ENCODE data around the gene ST6GAL1.
"Not testable (repeated sequence)": the region's sequence is repeated elsewhere in the genome, so short reads cannot be mapped to it uniquely, and the experiment has no call there.

Gene ST6GAL1

GRCh38 chr3:186973702-186974101, 43.4 kb downstream of the ST6GAL1 start:
- DNase-seq = no peak

GRCh38 chr3:186974824-186975313, 44.5 kb downstream of the ST6GAL1 start:
- no peak for DNase-seq

- DNase-seq = no peak
Measured at GRCh38 chr3:186975726-186976125, 45.4 kb downstream of the ST6GAL1 start.

- DNase-seq = no peak
Measured at GRCh38 chr3:186976837-186977750, 46.8 kb downstream of the ST6GAL1 start.

- no peak for DNase-seq
Measured at GRCh38 chr3:186978712-186979111, 48.4 kb downstream of the ST6GAL1 start.

- no peak for DNase-seq
Measured at GRCh38 chr3:186979852-186980251, 49.5 kb downstream of the ST6GAL1 start.

- DNase-seq = no peak
Measured at GRCh38 chr3:186980989-186981388, 50.7 kb downstream of the ST6GAL1 start.

GRCh38 chr3:186983659-186984058, 53.3 kb downstream of the ST6GAL1 start:
- no peak for DNase-seq

- DNase-seq = no peak
Measured at GRCh38 chr3:186984064-186984463, 53.7 kb downstream of the ST6GAL1 start.

- DNase-seq = peak; percentile 13
Measured at GRCh38 chr3:186985661-186986364, 55.5 kb downstream of the ST6GAL1 start.

GRCh38 chr3:186986406-186986805, 56.1 kb downstream of the ST6GAL1 start:
- DNase-seq = no peak

GRCh38 chr3:186986816-186987215, 56.5 kb downstream of the ST6GAL1 start:
- no peak for DNase-seq

GRCh38 chr3:186988806-186989205, 58.5 kb downstream of the ST6GAL1 start:
- DNase-seq = no peak

GRCh38 chr3:186989429-186989828, 59.1 kb downstream of the ST6GAL1 start:
- no peak for DNase-seq

- no peak for DNase-seq
Measured at GRCh38 chr3:186990277-186990676, 60.0 kb downstream of the ST6GAL1 start.

- DNase-seq = no peak
Measured at GRCh38 chr3:186990878-186991308, 60.6 kb downstream of the ST6GAL1 start.

- no peak for DNase-seq
Measured at GRCh38 chr3:186991470-186991869, 61.1 kb downstream of the ST6GAL1 start.

- DNase-seq = not testable (repeated sequence)
Measured at GRCh38 chr3:186992096-186992495, 61.8 kb downstream of the ST6GAL1 start.

- no peak for DNase-seq
Measured at GRCh38 chr3:186993210-186993782, 63.0 kb downstream of the ST6GAL1 start.

GRCh38 chr3:186994000-186994955, 64.0 kb downstream of the ST6GAL1 start:
- no peak for DNase-seq

- no peak for DNase-seq
Measured at GRCh38 chr3:186996356-186996755, 66.0 kb downstream of the ST6GAL1 start.

GRCh38 chr3:186997061-186997460, 66.7 kb downstream of the ST6GAL1 start:
- DNase-seq = no peak
